Activated T-cell treated with anti-CD3 and anti-CD28 coated beads for 48 hours (primary cell): ENCODE results near the gene PLAAT1.

ENCODE experiments used
- DNase-seq: peaks from one replicate; pipeline ENCODE4 v3.0.0-alpha.2; 2020; ENCODE audit warnings: low read depth

PLAAT1 gene

GRCh38 chr3:193253986-193254660 is 13.1 kb downstream of the PLAAT1 start:
- DNase-seq: no peak

- no peak for DNase-seq
Measured at GRCh38 chr3:193261970-193262369, 20.9 kb downstream of the PLAAT1 start.

GRCh38 chr3:193262707-193263106 is 21.7 kb downstream of the PLAAT1 start:
- DNase-seq: no peak

- no peak for DNase-seq
Measured at GRCh38 chr3:193269343-193270028, 28.5 kb downstream of the PLAAT1 start.

GRCh38 chr3:193270451-193270850 is 29.4 kb downstream of the PLAAT1 start:
- no peak for DNase-seq

GRCh38 chr3:193271101-193271840 is 30.2 kb downstream of the PLAAT1 start:
- DNase-seq: no peak

GRCh38 chr3:193292386-193292785 is 51.4 kb downstream of the PLAAT1 start:
- DNase-seq: no peak

GRCh38 chr3:193295985-193296384 is 55.0 kb downstream of the PLAAT1 start:
- no peak for DNase-seq

GRCh38 chr3:193297421-193297820 is 56.4 kb downstream of the PLAAT1 start:
- no peak for DNase-seq

- DNase-seq: no peak
Measured at GRCh38 chr3:193301433-193301832, 60.4 kb downstream of the PLAAT1 start.

GRCh38 chr3:193305356-193305755 is 64.3 kb downstream of the PLAAT1 start:
- DNase-seq: no peak

GRCh38 chr3:193310914-193311723 is 70.1 kb downstream of the PLAAT1 start:
- DNase-seq: no peak

GRCh38 chr3:193313061-193313958 is 72.3 kb downstream of the PLAAT1 start:
- DNase-seq: no peak

- no peak for DNase-seq
Measured at GRCh38 chr3:193314161-193314560, 73.1 kb downstream of the PLAAT1 start.

GRCh38 chr3:193317682-193318300 is 76.8 kb downstream of the PLAAT1 start:
- no peak for DNase-seq
